Upper lobe of left lung (tissue), 6 donors: ENCODE measurements around the gene ABCE1. TPM values are rescaled to one million over a fixed set of nuclear protein-coding genes. Genes with fewer than 3 reads are reported as not detected.

Experiments
- ATAC-seq, 2 donors: fragments of 200-7000 bp; cut with Tn5 transposase; one replicate each; pipeline ENCODE4 v1.9.1; 2022; ENCODE audit warnings: mild to moderate bottlenecking in 2 of 2, moderate library complexity in 2 of 2; ENCODE audit not compliant: low FRiP score in 2 of 2
- DNase-seq, 2 donors: peaks; one replicate each; pipeline ENCODE4 v3.0.0-alpha.2; 2019 to 2020
- H3K27ac ChIP-seq, 4 donors: fragments of 200-600 bp; sonication (generic); one replicate each; pipeline ENCODE4 v1.5.1; 2016 to 2019
- H3K27me3 ChIP-seq, 4 donors: fragments of 200-600 bp; sonication (generic); one replicate each; pipeline ENCODE4 v1.5.1; 2017 to 2019
- H3K36me3 ChIP-seq, 4 donors: fragments of 200-600 bp; sonication (generic); one replicate each; pipeline ENCODE4 v1.5.1; 2016 to 2019
- H3K4me1 ChIP-seq, 4 donors: fragments of 200-600 bp; sonication (generic); one replicate each; pipeline ENCODE4 v1.5.1; 2018 to 2019
- H3K4me3 ChIP-seq, 4 donors: fragments of 200-600 bp; sonication (generic); one replicate each; pipeline ENCODE4 v1.5.1; 2017 to 2019; ENCODE audit warnings: mild to moderate bottlenecking in 2 of 4, moderate library complexity in 1 of 4
- H3K9me3 ChIP-seq, 4 donors: fragments of 200-600 bp; sonication (generic); one replicate each; pipeline ENCODE4 v1.5.1; 2018 to 2019
- CTCF ChIP-seq, 6 experiments: fragments of 450-650 bp in 4 of 6; fragments of 200-600 bp in 2 of 6; sonication (generic) in 2 of 6; IDR thresholded peaks; one replicate each; pipeline ENCODE4 v1.5.1; 2016 to 2019; ENCODE audit warnings: antibody characterized with exemption in 6 of 6
- EP300 ChIP-seq, 4 donors: sonication (generic); formaldehyde crosslinking; IDR thresholded peaks; one replicate each; pipeline ENCODE4 v1.5.1; 2017; ENCODE audit warnings: antibody characterized with exemption in 4 of 4, control low read depth in 2 of 4
- POLR2A ChIP-seq, 4 donors: fragments of 450-650 bp; IDR thresholded peaks; one replicate each; pipeline ENCODE4 v1.5.1; 2016 to 2017; ENCODE audit warnings: antibody characterized with exemption in 4 of 4, mild to moderate bottlenecking in 2 of 4
- POLR2AphosphoS5 ChIP-seq, 2 donors: sonication (generic); formaldehyde crosslinking; IDR thresholded peaks; one replicate each; pipeline ENCODE4 v1.5.1; 2017; ENCODE audit warnings: antibody characterized with exemption in 2 of 2
- WGBS, 2 donors: methylation state at CpG; one replicate each; pipeline ENCODE4 v1.1.5; 2017 to 2018; 5-methylcytosine and 5-hydroxymethylcytosine counted together
- total RNA-seq, 6 donors: library from RNA; depleted of rRNA in 4 of 6; stranded (reverse); fragments of >200 nt in 4 of 6; gene quantifications; one replicate each; pipeline versions ENCODE4 v1.1.0 to v1.2.1, GENCODE V29; 2016 to 2021
- donor health status: DM: no; HTN: no; CAD: no; lungs with moderate emphysema.
- donor health status: DM: no; HTN: yes; CAD: no; lungs with severe emphysema.

Gene ABCE1
- 10 to 100 TPM; 13.7 to 86.5 (median 39.2) TPM for total RNA-seq

GRCh38 chr4:145097821-145098674 lies at the start of gene ABCE1, which contains the start of gene ANAPC10:
ABCE1 (plus strand) TSS chr4:145098311; CDS start chr4:145104413, 6,102 bp downstream.
ANAPC10 (minus strand) TSS chr4:145098196; CDS start chr4:145096099, 2,097 bp downstream.
- H3K36me3 ChIP-seq: peaks cover 0 to 27% (median 12%) of the 10 kb centered on the region in 4 donors
- H3K9me3 ChIP-seq: peaks cover 0 to 4% (median 0%) of the 10 kb centered on the region in 4 donors
- peak within 1 kb of the TSS; percentile 92 for H3K27ac ChIP-seq
- peak; percentile 98 to 99 for ATAC-seq
- H3K27me3 ChIP-seq: no peaks in the 10 kb centered on the region
- 0% methylated on average over 35 to 66 of the region's 67 CpGs for WGBS, 2 donors
- TF ChIP-seq CTCF (IDR thresholded peaks at IDR 0.05) (peak in 1 of 6 experiments; percentile 10), POLR2AphosphoS5 (IDR thresholded peaks at IDR 0.05) (peak; percentile 94 to 95), POLR2A (IDR thresholded peaks at IDR 0.05) (peak in 3 of 4 donors; percentile 49 to 80 (median 72)), EP300 (IDR thresholded peaks at IDR 0.05) (no peak)
- peak within 1 kb of the TSS; percentile 73 to 90 (median 84) for H3K4me3 ChIP-seq
- peak; percentile 96 for DNase-seq
- H3K4me1 ChIP-seq: peaks cover 28 to 57% (median 29%) of the 10 kb centered on the region in 4 donors

GRCh38 chr4:145048817-145049216 lies 49.3 kb upstream of the ABCE1 start:
- H3K27ac ChIP-seq: no peak overlapping the region
- DNase-seq: no peak
- H3K27me3 ChIP-seq: no peaks in the 10 kb centered on the region
- H3K9me3 ChIP-seq: no peaks in the 10 kb centered on the region
- TF ChIP-seq EP300 (IDR thresholded peaks at IDR 0.05) (no peak), CTCF (IDR thresholded peaks at IDR 0.05) (no peak), POLR2AphosphoS5 (IDR thresholded peaks at IDR 0.05) (no peak), POLR2A (IDR thresholded peaks at IDR 0.05) (no peak)
- no peaks in the 10 kb centered on the region for H3K4me1 ChIP-seq
- no peak overlapping the region for H3K4me3 ChIP-seq
- no peak for ATAC-seq
- peaks cover 0 to 10% (median 0%) of the 10 kb centered on the region in 4 donors for H3K36me3 ChIP-seq

- TF ChIP-seq POLR2AphosphoS5 (IDR thresholded peaks at IDR 0.05): no peak
- no peak for TF ChIP-seq CTCF (IDR thresholded peaks at IDR 0.05)
- TF ChIP-seq POLR2A (IDR thresholded peaks at IDR 0.05): no peak
- TF ChIP-seq EP300 (IDR thresholded peaks at IDR 0.05): no peak
- H3K27me3 ChIP-seq: no peaks in the 10 kb centered on the region
- H3K27ac ChIP-seq: no peak overlapping the region
- no peaks in the 10 kb centered on the region for H3K4me1 ChIP-seq
- no peak for ATAC-seq
- peaks cover 0 to 10% (median 0%) of the 10 kb centered on the region in 4 donors for H3K36me3 ChIP-seq
- WGBS, 2 donors: 79 to 91% methylated on average over 1 of the region's 1 CpG
- no peaks in the 10 kb centered on the region for H3K9me3 ChIP-seq
- no peak for DNase-seq
- no peak overlapping the region for H3K4me3 ChIP-seq
Observed at GRCh38 chr4:145049241-145049640, 48.9 kb upstream of the ABCE1 start.

GRCh38 chr4:145055533-145056257 lies 42.4 kb upstream of the ABCE1 start:
- Histone ChIP-seq H3K36me3 (peaks cover 0 to 4% (median 0%) of the 10 kb centered on the region in 4 donors), H3K4me3 (no peak overlapping the region), H3K4me1 (no peaks in the 10 kb centered on the region), H3K27ac (no peak overlapping the region), H3K27me3 (no peaks in the 10 kb centered on the region), H3K9me3 (no peaks in the 10 kb centered on the region)
- WGBS, 2 donors: 93 to 99% methylated on average over 5 of the region's 5 CpGs
- no peak for ATAC-seq
- TF ChIP-seq POLR2A (IDR thresholded peaks at IDR 0.05): no peak
- no peak for TF ChIP-seq CTCF (IDR thresholded peaks at IDR 0.05)
- TF ChIP-seq EP300 (IDR thresholded peaks at IDR 0.05): no peak
- no peak for TF ChIP-seq POLR2AphosphoS5 (IDR thresholded peaks at IDR 0.05)
- DNase-seq: no peak
